Neuronal stem cell (in vitro differentiated cells): Measurements from ENCODE around the gene DDX52. TPM values are rescaled to one million over a fixed set of nuclear protein-coding genes. Genes with fewer than 3 reads are reported as not detected.

Source experiments
- small RNA-seq: library from polyadenylated mRNA; stranded (forward); fragments of <200 nt; extraction: miRNeasy Mini kit (QIAGEN cat#:217004); gene quantifications from one replicate; pipeline ENCODE3, GENCODE V24; 2013; ENCODE audit not compliant: insufficient read depth

The DDX52 gene

Small RNA genes within 50 kb of the gene (small RNA-seq; reads per million reads assigned to genes)
- not detected for gene MIR378J
